ENCODE measurements around the gene CDIP1. TPM values are rescaled to one million over a fixed set of nuclear protein-coding genes. Genes with fewer than 3 reads are reported as not detected.

Gene CDIP1
- total and polyA plus RNA-seq, 10 of the 15 experiments (the other 5 are each of a cell fraction or from before 2014, with no cell fraction given), result 6.1 to 32.4 (median 13.6) TPM

- POLR2A ChIA-PET, result interaction anchor here (2.3 kb wide), 1 partner anchor 14 kb away, joined by 6 read pairs; no protein-coding TSS in a partner anchor
- H3K4me3 ChIP-seq, result no peak overlapping the region; the same call in 1 of the 2 replicates
- no peak for FAIRE-seq
- CTCF ChIA-PET, result interaction anchor here (1.0 to 2.1 kb wide), 4 partner anchors 14 to 87 kb away, joined by 3 to 5 read pairs (median 4); no protein-coding TSS in a partner anchor
- H3K36me3 ChIP-seq (ENCODE audit: control insufficient read depth in 2 of 2, insufficient read depth in 2 of 2, low read length in 1 of 2), result peaks cover 0 to 4% of the 10 kb centered on the region in 2 experiments; a peak in 2 of 4 replicates
- no peaks in the 10 kb centered on the region for H3K9me3 ChIP-seq (replicated peaks; ENCODE audit: control insufficient read depth, insufficient read depth, low read length)
- no peaks in the 10 kb centered on the region for H3K27me3 ChIP-seq (replicated peaks in 1 of 2; ENCODE audit: control insufficient read depth in 2 of 2, insufficient read depth in 2 of 2, low read length in 1 of 2)
- DNase-seq (ENCODE audit: low read depth, low spot score), result peak; percentile 23
- intact Hi-C loops (cut with micrococcal nuclease; ENCODE audit: unreplicated experiment), result no loop called here
- no TSS peak for BruUV-seq (replicated peaks)
- H3K27ac ChIP-seq (ENCODE audit: control insufficient read depth, insufficient read depth), result peak overlapping the region; percentile 45
- RAD21 ChIA-PET (ENCODE audit: unreplicated experiment), result no interaction called here
- H3K9ac ChIP-seq (ENCODE audit: control insufficient read depth, insufficient read depth, low read length), result peak overlapping the region; percentile 40; the same call in 1 of the 2 replicates
- H3K4me2 ChIP-seq (ENCODE audit: control insufficient read depth, insufficient read depth), result peak overlapping the region; percentile 60
- in situ Hi-C loops (cut with MboI), result loop anchor here (10.0 kb wide), 1 partner anchor 65 kb away; no protein-coding TSS in a partner anchor
- no peaks in the 10 kb centered on the region for H4K20me1 ChIP-seq (ENCODE audit: control insufficient read depth, insufficient read depth)
- peak; percentile 83 for ATAC-seq
- SMC1A ChIA-PET (ENCODE audit: uncharacterized antibody, unreplicated experiment), result interaction anchor here (0.7 to 1.6 kb wide), 2 partner anchors 11 to 14 kb away, joined by 3 read pairs; no protein-coding TSS in a partner anchor
- 40% methylated on average over 16 of the region's 16 CpGs for WGBS (ENCODE audit: insufficient coverage, insufficient replicate concordance, low lambda C conversion rate, missing lambda C conversion rate)
- peak overlapping the region; percentile 67 for H2AFZ ChIP-seq (ENCODE audit: control insufficient read depth, low read depth, low read length)
- H3K4me1 ChIP-seq (ENCODE audit: control insufficient read depth, insufficient read depth, low read length), result peaks cover 18% of the 10 kb centered on the region
- no peaks in the 10 kb centered on the region; the same call in 1 of the 2 replicates for H3K79me2 ChIP-seq (ENCODE audit: control insufficient read depth, insufficient read depth, low read length)
- peak; percentile 33; the same call in 1 of the 2 replicates for TF ChIP-seq TAF1 (IDR thresholded peaks at IDR 0.05; ENCODE audit: borderline replicate concordance, low read depth, low read length)
- TF ChIP-seq HDAC6 (IDR thresholded peaks at IDR 0.05; ENCODE audit: unreplicated experiment), result no peak
- TF ChIP-seq ZBED1 (IDR thresholded peaks at IDR 0.05; ENCODE audit: borderline replicate concordance), result no peak
- no peak for TF ChIP-seq NFYA (IDR thresholded peaks at IDR 0.05; ENCODE audit: borderline replicate concordance, low read depth, low read length)
- TF ChIP-seq RAD51 (IDR thresholded peaks at IDR 0.05), result peak; percentile 25; the same call in 1 of the 2 replicates
- TF ChIP-seq NR2C2 (IDR thresholded peaks at IDR 0.05; ENCODE audit: borderline replicate concordance, control insufficient read depth, insufficient read length, low read depth), result no peak
- TF ChIP-seq FOXM1 (IDR thresholded peaks at IDR 0.05; ENCODE audit: low read depth, low read length), result no peak
- no peak for TF ChIP-seq SUZ12 (IDR thresholded peaks at IDR 0.05; ENCODE audit: unreplicated experiment)
- TF ChIP-seq IRF4 (IDR thresholded peaks at IDR 0.05; ENCODE audit: low read depth, low read length), result no peak
- TF ChIP-seq ZNF622 (IDR thresholded peaks at IDR 0.05), result no peak
- no peak for TF ChIP-seq WRNIP1 (IDR thresholded peaks at IDR 0.05; ENCODE audit: borderline replicate concordance, low read depth, low read length)
- TF ChIP-seq, protein P1, sequence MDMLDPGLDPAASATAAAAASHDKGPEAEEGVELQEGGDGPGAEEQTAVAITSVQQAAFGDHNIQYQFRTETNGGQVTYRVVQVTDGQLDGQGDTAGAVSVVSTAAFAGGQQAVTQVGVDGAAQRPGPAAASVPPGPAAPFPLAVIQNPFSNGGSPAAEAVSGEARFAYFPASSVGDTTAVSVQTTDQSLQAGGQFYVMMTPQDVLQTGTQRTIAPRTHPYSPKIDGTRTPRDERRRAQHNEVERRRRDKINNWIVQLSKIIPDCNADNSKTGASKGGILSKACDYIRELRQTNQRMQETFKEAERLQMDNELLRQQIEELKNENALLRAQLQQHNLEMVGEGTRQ (IDR thresholded peaks at IDR 0.05; ENCODE audit: borderline replicate concordance, low read depth, low read length), result no peak
- no peak for TF ChIP-seq ATF3 (IDR thresholded peaks at IDR 0.05; ENCODE audit: borderline replicate concordance, extremely low read depth, low read depth, low read length)
- TF ChIP-seq FOS (IDR thresholded peaks at IDR 0.05; ENCODE audit: borderline replicate concordance, extremely low read depth, insufficient read length), result no peak
- TF ChIP-seq NR2F1 (conservative IDR thresholded peaks at IDR 0.05), result no peak
- TF ChIP-seq RBBP5 (conservative IDR thresholded peaks at IDR 0.05), result no peak
- no peak for TF ChIP-seq PAX5 (IDR thresholded peaks at IDR 0.05; ENCODE audit: borderline replicate concordance, low read depth, low read length)
- TF ChIP-seq SMARCA5 (IDR thresholded peaks at IDR 0.05), result no peak
- TF ChIP-seq TCF12 (IDR thresholded peaks at IDR 0.05; ENCODE audit: low read depth, low read length), result 0 out of 2 replicates have a peak, but pooled peaks have one; percentile 24
- TF ChIP-seq HDGF (IDR thresholded peaks at IDR 0.05), result no peak
- TF ChIP-seq MEF2A (IDR thresholded peaks at IDR 0.05; ENCODE audit: insufficient read depth, low read depth, low read length), result peak; percentile 65; the same call in 1 of the 2 replicates
- TF ChIP-seq EZH2 (IDR thresholded peaks at IDR 0.05; ENCODE audit: borderline replicate concordance, control insufficient read depth, low read depth, low read length), result no peak
These were observed 9.2 kb downstream of the CDIP1 start for GRCh38 chr16:4529085-4530060.

Measured in GM12878 (cell line).